Measurements from ENCODE around the gene FAM24B.

DNA sequence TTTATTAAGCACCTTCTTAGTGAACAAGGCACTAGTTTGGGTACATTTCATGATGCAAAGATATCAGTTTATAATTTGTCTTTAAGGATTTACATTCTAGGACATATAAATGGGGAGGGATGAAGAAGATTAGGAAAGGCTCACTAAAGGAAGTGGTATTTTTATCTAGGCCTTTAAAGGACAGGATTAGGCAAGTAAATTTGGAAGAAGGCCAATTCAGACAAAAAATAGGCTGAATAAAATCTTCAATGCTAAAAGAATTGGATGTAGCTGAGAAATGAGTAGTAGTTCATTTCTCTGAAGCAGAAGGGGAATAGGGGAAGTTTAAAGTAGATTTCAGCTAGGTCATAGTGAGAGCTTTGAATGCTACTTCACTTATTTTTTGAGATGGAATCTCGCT is 4.8 kb upstream of the FAM24B start:
- TF ChIP-seq GABPA (IDR thresholded peaks at IDR 0.05 in 1 of 2, conservative IDR thresholded peaks at IDR 0.05 in 1 of 2) (no peak), YY1 (IDR thresholded peaks at IDR 0.05) (no peak), RAD21 (IDR thresholded peaks at IDR 0.05) (no peak), CTCF (IDR thresholded peaks at IDR 0.05; ENCODE audit: low read depth, low read length, missing input control) (no peak), SP1 (IDR thresholded peaks at IDR 0.05) (no peak), RXRA (IDR thresholded peaks at IDR 0.05) (no peak)
- TF ChIP-seq, protein P1, sequence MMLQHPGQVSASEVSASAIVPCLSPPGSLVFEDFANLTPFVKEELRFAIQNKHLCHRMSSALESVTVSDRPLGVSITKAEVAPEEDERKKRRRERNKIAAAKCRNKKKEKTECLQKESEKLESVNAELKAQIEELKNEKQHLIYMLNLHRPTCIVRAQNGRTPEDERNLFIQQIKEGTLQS (IDR thresholded peaks at IDR 0.05) = no peak

Data from liver (tissue), 3 donors.